Activated CD4-positive, alpha-beta memory T cell treated with anti-CD3 and anti-CD28 coated beads for 36 hours (primary cell): Measurements from ENCODE around the gene ZNF668. TPM values are rescaled to one million over a fixed set of nuclear protein-coding genes. Genes with fewer than 3 reads are reported as not detected.
"Not testable (repeated sequence)": the region's sequence is repeated elsewhere in the genome, so short reads cannot be mapped to it uniquely, and the experiment has no call there.

Experiments
- CTCF ChIA-PET: fragments of 350-600 bp; sonication (Branson Sonifier 250); formaldehyde crosslinking; loops from one replicate; lab custom pipeline; 2021; ENCODE audit warnings: antibody characterized with exemption, inconsistent platforms; lab: Charles Lee
- POLR2A ChIA-PET: fragments of 350-600 bp; sonication (Branson Sonifier 250); formaldehyde crosslinking; loops from one replicate; lab custom pipeline; 2021; ENCODE audit warnings: antibody characterized with exemption; lab: Charles Lee
- DNase-seq: peaks from one replicate; pipeline ENCODE4 v3.0.0-alpha.2; 2020
- H3K27ac Mint-ChIP-seq: one replicate; pipeline ENCODE4 v1.8.0; 2021; ENCODE audit warnings: mixed read lengths
- H3K27me3 Mint-ChIP-seq: one replicate; pipeline ENCODE4 v1.8.0; 2021; ENCODE audit warnings: mixed read lengths
- H3K36me3 Mint-ChIP-seq: one replicate; pipeline ENCODE4 v1.8.0; 2021; ENCODE audit warnings: mixed read lengths
- H3K4me1 Mint-ChIP-seq: one replicate; pipeline ENCODE4 v1.8.0; 2021; ENCODE audit warnings: low read depth, mixed read lengths
- H3K4me3 Mint-ChIP-seq: one replicate; pipeline ENCODE4 v1.8.0; 2021; ENCODE audit warnings: mild to moderate bottlenecking, mixed read lengths
- H3K9me3 Mint-ChIP-seq: one replicate; pipeline ENCODE4 v1.8.0; 2021; ENCODE audit warnings: mixed read lengths
- intact Hi-C: fragments of 100-400 bp; cut with micrococcal nuclease; formaldehyde crosslinking; loops from one replicate; pipeline ENCODE4 v1.15.1; 2023
- total RNA-seq, 2 experiments: library from RNA; stranded (reverse); gene quantifications; one replicate each; pipeline ENCODE4 v1.2.3, GENCODE V29; 2021

Gene ZNF668
- total RNA-seq, 2 experiments from 2014 or later: 11.4 to 13.3 TPM

DNA sequence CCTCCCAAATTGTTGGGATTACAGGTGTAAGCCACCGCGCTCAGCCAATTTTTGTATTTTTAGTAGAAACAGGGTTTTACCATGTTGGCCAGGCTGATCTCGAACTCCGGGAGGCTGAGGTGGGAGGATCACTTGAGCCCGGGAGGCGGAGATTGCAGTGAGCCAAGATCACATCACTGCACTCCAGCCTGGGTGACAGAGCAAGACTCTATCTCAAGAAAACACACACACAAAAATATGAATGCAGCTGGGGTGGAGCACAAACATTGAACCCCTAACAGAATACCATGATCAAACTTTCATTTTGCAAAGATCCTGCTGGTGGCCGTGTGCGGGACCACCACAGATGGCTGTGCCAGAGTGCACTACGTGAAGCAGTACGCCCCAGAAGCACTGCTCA lies 56.3 kb downstream of the ZNF668 start:
- H3K36me3 Mint-ChIP-seq, POLR2A ChIA-PET, intact Hi-C loops, CTCF ChIA-PET, H3K9me3 Mint-ChIP-seq, H3K4me1 Mint-ChIP-seq, H3K27me3 Mint-ChIP-seq, H3K4me3 Mint-ChIP-seq, DNase-seq, H3K27ac Mint-ChIP-seq: not testable (repeated sequence)

DNA sequence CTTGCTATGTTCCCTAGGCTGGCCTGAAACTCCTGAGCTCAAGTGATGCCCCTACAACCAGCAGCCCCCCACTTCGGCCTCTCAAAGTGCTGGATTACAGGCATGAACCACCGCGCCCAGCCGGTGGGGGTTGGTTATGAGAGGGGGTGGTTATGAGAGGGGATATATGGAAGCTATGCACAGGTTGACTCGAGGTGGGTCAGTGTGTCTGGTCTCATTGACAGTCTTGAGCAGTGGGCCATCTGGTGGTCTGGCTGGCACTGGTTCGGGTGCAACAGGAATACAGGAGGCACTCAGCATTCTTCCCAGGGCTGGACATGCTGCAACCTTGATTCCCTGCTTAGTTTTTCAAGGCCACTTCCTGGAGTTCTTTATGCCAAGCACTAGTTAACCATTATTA lies 58.0 kb downstream of the ZNF668 start:
- H3K27me3 Mint-ChIP-seq: peaks cover 15% of the 10 kb centered on the region
- POLR2A ChIA-PET: no interaction called here
- no peak overlapping the region for H3K27ac Mint-ChIP-seq
- CTCF ChIA-PET: interaction anchor here (0.6 to 1.3 kb wide), 4 partner anchors 30 to 368 kb away, joined by 3 to 4 read pairs (median 4); no protein-coding TSS in a partner anchor
- H3K4me1 Mint-ChIP-seq: peaks cover 6% of the 10 kb centered on the region
- no peak for DNase-seq
- intact Hi-C loops: no loop called here
- H3K4me3 Mint-ChIP-seq: no peak overlapping the region
- no peaks in the 10 kb centered on the region for H3K9me3 Mint-ChIP-seq
- H3K36me3 Mint-ChIP-seq: no peaks in the 10 kb centered on the region

DNA sequence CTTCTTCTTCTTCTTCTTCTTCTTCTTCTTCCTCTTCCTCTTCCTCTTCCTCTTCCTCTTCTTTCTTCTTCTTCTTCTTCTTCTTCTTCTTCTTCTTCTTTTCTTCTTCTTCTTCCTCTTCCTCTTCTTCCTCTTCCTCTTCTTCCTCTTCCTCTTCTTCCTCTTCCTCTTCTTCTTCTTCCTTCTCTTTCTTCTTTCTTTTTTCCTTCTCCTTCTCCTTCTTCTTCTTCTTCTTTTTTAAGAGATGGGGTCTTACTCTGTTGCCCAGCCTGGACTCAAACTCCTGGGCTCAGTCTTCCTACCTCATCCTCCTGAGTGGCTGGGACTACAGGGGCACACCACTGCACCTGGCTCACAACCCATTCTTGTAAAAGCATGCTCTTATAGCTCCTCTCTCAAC lies 60.7 kb downstream of the ZNF668 start:
- H3K4me3 Mint-ChIP-seq, H3K9me3 Mint-ChIP-seq, H3K36me3 Mint-ChIP-seq, CTCF ChIA-PET, DNase-seq, intact Hi-C loops, H3K27ac Mint-ChIP-seq, POLR2A ChIA-PET: not testable (repeated sequence)
- Mint-ChIP-seq H3K4me1 (peaks cover 14% of the 10 kb centered on the region), H3K27me3 (peaks cover 18% of the 10 kb centered on the region)

DNA sequence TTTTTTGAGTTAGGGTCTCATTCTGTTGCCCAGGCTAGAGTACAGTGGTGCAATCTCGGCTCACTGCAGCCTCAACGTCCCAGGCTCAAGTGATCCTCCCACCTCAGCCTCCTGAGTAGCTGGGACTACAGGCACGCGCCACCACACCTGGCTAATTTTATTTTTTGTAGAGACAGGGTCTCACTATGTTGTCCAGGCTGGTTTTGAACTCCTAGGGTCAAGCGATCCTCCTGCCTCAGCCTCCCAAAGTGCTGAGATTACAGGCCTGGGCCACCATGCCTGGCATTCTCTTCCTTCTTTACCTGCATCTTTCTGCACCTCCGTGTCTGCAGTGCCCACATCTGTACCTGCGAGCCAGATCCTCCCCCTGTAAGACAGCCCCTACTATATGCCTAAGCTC lies 62.2 kb downstream of the ZNF668 start:
- H3K9me3 Mint-ChIP-seq, H3K27ac Mint-ChIP-seq, POLR2A ChIA-PET, DNase-seq, H3K36me3 Mint-ChIP-seq, intact Hi-C loops: not testable (repeated sequence)
- H3K4me1 Mint-ChIP-seq: peaks cover 14% of the 10 kb centered on the region
- H3K4me3 Mint-ChIP-seq: peak overlapping the region; percentile 59
- CTCF ChIA-PET: interaction anchor here (1.1 kb wide), 1 partner anchor 70 kb away, joined by 3 read pairs; no protein-coding TSS in a partner anchor
- peaks cover 18% of the 10 kb centered on the region for H3K27me3 Mint-ChIP-seq

Other genes with a start within 250 kb of the ZNF668 start
- 10 to 100 TPM; 25.6 to 25.7 TPM for gene BCL7C, start 180.2 kb downstream of the ZNF668 start, total RNA-seq
- under 1 TPM; 0.22 to 0.43 TPM for gene CTF1, start 177.6 kb downstream of the ZNF668 start, total RNA-seq
- 10 to 100 TPM; 21.0 to 22.2 TPM for gene FBXL19, start 150.7 kb downstream of the ZNF668 start, total RNA-seq
- gene ORAI3, start 125.2 kb downstream of the ZNF668 start, total RNA-seq: 1 to 10 TPM; 9.6 to 9.7 TPM
- gene SETD1A, start 116.5 kb downstream of the ZNF668 start, total RNA-seq: 10 to 100 TPM; 16.4 to 17.4 TPM
- gene HSD3B7, start 89.0 kb downstream of the ZNF668 start, total RNA-seq: 1 to 10 TPM; 2.2 TPM
- 1 to 10 TPM in 1 of 2 experiments, under 1 TPM in 1; 0.92 to 1.0 TPM for gene STX1B, start 63.6 kb downstream of the ZNF668 start, total RNA-seq
- 10 to 100 TPM; 46.7 to 46.8 TPM for gene STX4, start 40.7 kb downstream of the ZNF668 start, total RNA-seq
- 10 to 100 TPM; 18.6 to 19.9 TPM for gene ZNF646, start 182 bp upstream of the ZNF668 start, total RNA-seq
- gene PRSS53, start 14.7 kb upstream of the ZNF668 start, total RNA-seq: 1 to 10 TPM; 3.4 to 5.3 TPM
- gene VKORC1, start 20.6 kb upstream of the ZNF668 start, total RNA-seq: 10 to 100 TPM; 67.3 to 72.3 TPM
- gene BCKDK, start 34.1 kb upstream of the ZNF668 start, total RNA-seq: 10 to 100 TPM; 38.5 to 40.5 TPM
- gene KAT8, start 43.4 kb upstream of the ZNF668 start, total RNA-seq: 10 to 100 TPM; 48.8 to 49.6 TPM
- gene PRSS8, start 61.5 kb upstream of the ZNF668 start, total RNA-seq: not detected
- gene PRSS36, start 75.8 kb upstream of the ZNF668 start, total RNA-seq: under 1 TPM in 1 of 2 experiments, not detected in 1; 0.24 TPM
- gene FUS, start 105.9 kb upstream of the ZNF668 start, total RNA-seq: 100 to 1,000 TPM; 459 to 489 TPM
- gene PYCARD, start 128.5 kb upstream of the ZNF668 start, total RNA-seq: 10 to 100 TPM; 13.6 to 14.6 TPM
- gene TRIM72, start 139.9 kb upstream of the ZNF668 start, total RNA-seq: not detected
- gene PYDC1, start 142.9 kb upstream of the ZNF668 start, total RNA-seq: not detected
- 1 to 10 TPM; 4.1 to 5.0 TPM for gene ITGAM, start 185.7 kb upstream of the ZNF668 start, total RNA-seq